ENCODE measurements around the gene FSTL5.

DNA sequence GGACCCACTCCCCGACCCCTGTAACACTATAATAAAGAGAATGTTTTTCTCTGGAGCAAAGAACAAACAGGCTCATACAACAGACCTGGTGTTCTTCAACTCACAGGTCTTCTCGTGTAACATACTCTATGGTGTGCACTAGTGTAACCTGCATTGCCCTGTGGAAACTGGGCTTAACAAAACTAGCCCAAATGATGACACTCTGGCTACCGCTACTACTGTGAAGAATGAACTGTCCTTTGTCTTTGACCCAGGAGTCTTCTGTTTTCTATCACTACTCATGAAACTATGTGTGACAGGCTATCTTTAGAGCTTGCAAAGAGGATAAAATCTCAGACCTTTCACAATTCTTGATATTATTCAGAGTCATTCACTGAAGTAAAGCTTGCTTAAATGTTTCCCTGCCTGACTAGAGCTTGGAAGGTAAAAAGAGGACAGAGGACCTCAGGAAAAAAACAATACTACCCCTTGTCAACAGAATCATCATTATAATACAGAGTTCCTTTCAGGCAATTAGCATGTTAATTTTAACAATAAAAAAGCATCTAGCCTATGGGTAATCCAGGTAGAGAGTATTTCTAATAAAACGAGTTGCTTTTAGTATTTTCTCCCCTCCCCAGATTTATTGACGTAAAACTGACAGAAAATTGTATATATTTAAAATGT lies 59.2 kb downstream of the FSTL5 start:
- no peak for TF ChIP-seq EZH2phosphoT487 (conservative IDR thresholded peaks at IDR 0.05; ENCODE audit: low read length)
- TF ChIP-seq, protein P1, sequence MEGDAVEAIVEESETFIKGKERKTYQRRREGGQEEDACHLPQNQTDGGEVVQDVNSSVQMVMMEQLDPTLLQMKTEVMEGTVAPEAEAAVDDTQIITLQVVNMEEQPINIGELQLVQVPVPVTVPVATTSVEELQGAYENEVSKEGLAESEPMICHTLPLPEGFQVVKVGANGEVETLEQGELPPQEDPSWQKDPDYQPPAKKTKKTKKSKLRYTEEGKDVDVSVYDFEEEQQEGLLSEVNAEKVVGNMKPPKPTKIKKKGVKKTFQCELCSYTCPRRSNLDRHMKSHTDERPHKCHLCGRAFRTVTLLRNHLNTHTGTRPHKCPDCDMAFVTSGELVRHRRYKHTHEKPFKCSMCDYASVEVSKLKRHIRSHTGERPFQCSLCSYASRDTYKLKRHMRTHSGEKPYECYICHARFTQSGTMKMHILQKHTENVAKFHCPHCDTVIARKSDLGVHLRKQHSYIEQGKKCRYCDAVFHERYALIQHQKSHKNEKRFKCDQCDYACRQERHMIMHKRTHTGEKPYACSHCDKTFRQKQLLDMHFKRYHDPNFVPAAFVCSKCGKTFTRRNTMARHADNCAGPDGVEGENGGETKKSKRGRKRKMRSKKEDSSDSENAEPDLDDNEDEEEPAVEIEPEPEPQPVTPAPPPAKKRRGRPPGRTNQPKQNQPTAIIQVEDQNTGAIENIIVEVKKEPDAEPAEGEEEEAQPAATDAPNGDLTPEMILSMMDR (IDR thresholded peaks at IDR 0.05; ENCODE audit: insufficient read depth, low read length, poor library complexity, severe bottlenecking), result no peak

Measured in SU-DHL-6 (cell line).